Vagina (tissue), 2 donors: ENCODE results near the gene PCSK5.

Source experiments
- POLR2A ChIP-seq, 2 donors: fragments of 450-650 bp; IDR thresholded peaks; one replicate each; pipeline ENCODE4 v1.6.1; 2017; ENCODE audit warnings: antibody characterized with exemption in 2 of 2, mild to moderate bottlenecking in 2 of 2, moderate library complexity in 2 of 2
- POLR2AphosphoS5 ChIP-seq, 2 donors: sonication (generic); formaldehyde crosslinking; IDR thresholded peaks; one replicate each; pipeline ENCODE4 v1.9.0; 2017; ENCODE audit warnings: antibody characterized with exemption in 2 of 2, mild to moderate bottlenecking in 2 of 2, low read depth in 1 of 2; ENCODE audit not compliant: insufficient read depth in 1 of 2
- TF ChIP-seq, protein P1 (sequence below), 3 experiments: fragments of 450-650 bp in 2 of 3; fragments of 200-600 bp in 1 of 3; sonication (generic) in 1 of 3; IDR thresholded peaks; one replicate each; pipeline ENCODE4 v1.5.1; 2017 to 2019; ENCODE audit warnings: antibody characterized with exemption in 3 of 3, mild to moderate bottlenecking in 2 of 3, moderate library complexity in 2 of 3

DNA sequence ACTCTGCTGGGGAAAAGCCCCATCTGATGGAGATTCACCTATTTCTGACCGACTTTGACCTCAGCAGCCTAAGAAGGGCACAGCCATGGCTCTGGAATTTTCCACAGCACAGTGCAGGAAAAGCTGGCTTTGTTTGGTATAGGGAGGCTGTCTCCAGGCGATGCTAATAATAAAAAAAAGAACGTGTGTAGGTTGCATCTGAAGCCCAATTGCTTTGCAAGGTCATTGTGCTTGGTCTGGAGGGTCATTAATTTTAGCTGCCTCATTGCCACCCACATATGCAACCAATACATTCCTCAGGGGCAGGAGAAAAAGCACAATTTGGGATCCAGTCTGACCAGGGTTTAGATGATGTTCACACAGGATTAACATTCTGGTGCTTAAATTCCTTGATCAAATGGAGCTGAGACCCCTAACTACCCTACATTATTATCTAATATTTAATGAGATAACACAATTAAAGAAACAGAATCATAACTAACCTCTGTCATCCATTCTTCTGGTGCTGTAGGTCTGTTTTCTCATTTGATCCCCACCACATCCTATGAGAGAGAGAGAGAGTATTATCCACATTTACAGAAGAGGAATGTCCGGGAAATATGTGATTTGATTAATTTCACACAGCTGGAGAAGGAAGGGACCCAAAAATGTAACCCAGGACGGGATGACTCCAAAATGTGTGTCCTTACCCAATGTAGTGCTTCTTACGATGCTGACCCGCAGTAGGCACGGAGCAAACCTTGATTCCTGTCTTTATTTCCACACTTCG lies 327.8 kb downstream of the PCSK5 start:
- TF ChIP-seq, protein P1, sequence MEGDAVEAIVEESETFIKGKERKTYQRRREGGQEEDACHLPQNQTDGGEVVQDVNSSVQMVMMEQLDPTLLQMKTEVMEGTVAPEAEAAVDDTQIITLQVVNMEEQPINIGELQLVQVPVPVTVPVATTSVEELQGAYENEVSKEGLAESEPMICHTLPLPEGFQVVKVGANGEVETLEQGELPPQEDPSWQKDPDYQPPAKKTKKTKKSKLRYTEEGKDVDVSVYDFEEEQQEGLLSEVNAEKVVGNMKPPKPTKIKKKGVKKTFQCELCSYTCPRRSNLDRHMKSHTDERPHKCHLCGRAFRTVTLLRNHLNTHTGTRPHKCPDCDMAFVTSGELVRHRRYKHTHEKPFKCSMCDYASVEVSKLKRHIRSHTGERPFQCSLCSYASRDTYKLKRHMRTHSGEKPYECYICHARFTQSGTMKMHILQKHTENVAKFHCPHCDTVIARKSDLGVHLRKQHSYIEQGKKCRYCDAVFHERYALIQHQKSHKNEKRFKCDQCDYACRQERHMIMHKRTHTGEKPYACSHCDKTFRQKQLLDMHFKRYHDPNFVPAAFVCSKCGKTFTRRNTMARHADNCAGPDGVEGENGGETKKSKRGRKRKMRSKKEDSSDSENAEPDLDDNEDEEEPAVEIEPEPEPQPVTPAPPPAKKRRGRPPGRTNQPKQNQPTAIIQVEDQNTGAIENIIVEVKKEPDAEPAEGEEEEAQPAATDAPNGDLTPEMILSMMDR (IDR thresholded peaks at IDR 0.05) = no peak
- no peak for TF ChIP-seq POLR2AphosphoS5 (IDR thresholded peaks at IDR 0.05; ENCODE audit: insufficient read depth in 1 of 2, low read depth in 1 of 2)
- TF ChIP-seq POLR2A (IDR thresholded peaks at IDR 0.05) = no peak
